GM10248 (cell line): ENCODE data around the gene KLF13.

Experiments used
- CTCF ChIA-PET: fragments of 300-600 bp; sonication (Branson Sonifier 250); formaldehyde crosslinking; extraction: SDS; loops from one replicate; lab custom pipeline; 2021; ENCODE audit warnings: antibody characterized with exemption; lab: Yijun Ruan, JAX
- POLR2A ChIA-PET: fragments of 350-650 bp; sonication (Branson Sonifier 250); formaldehyde crosslinking; extraction: SDS; loops from one replicate; lab custom pipeline; 2020; ENCODE audit warnings: antibody characterized with exemption; lab: Yijun Ruan, JAX
- DNase-seq: peaks from one replicate; pipeline ENCODE4 v3.0.0; 2012; ENCODE audit errors: extremely low spot score
- CTCF ChIP-seq: IDR thresholded peaks from 2 replicates; pipeline ENCODE4 v1.5.1; 2012; ENCODE audit warnings: mild to moderate bottlenecking, low read depth; ENCODE audit errors: extremely low read depth, missing control alignments, control extremely low read depth

The KLF13 gene

GRCh38 chr15:31313223-31313622 is 13.4 kb upstream of the KLF13 start:
- POLR2A ChIA-PET = no interaction called here
- TF ChIP-seq CTCF = no peak
- DNase-seq = no peak
- CTCF ChIA-PET = interaction anchor here (0.8 to 1.0 kb wide), 2 partner anchors 12 to 13 kb away, joined by 3 read pairs; no protein-coding TSS in a partner anchor

GRCh38 chr15:31314380-31314779 is 12.3 kb upstream of the KLF13 start:
- POLR2A ChIA-PET = no interaction called here
- CTCF ChIA-PET = no interaction called here
- DNase-seq = no peak

GRCh38 chr15:31316135-31316795 is 10.4 kb upstream of the KLF13 start:
- ChIA-PET POLR2A (no interaction called here), CTCF (interaction anchor here (0.8 to 1.7 kb wide), 6 partner anchors 8 to 173 kb away, joined by 3 to 4 read pairs (median 3); no protein-coding TSS in a partner anchor)
- DNase-seq = no peak
- no peak for TF ChIP-seq CTCF

More at GRCh38 chr15:31314380-31314779, 12.3 kb upstream of the KLF13 start:
- TF ChIP-seq CTCF = no peak

GRCh38 chr15:31317017-31317416 is 9.6 kb upstream of the KLF13 start:
- ChIA-PET POLR2A (no interaction called here), CTCF (interaction anchor here (0.8 to 1.3 kb wide), 5 partner anchors 8 to 173 kb away, joined by 3 read pairs; no protein-coding TSS in a partner anchor)
- TF ChIP-seq CTCF = no peak

GRCh38 chr15:31317421-31318327 is 9.0 kb upstream of the KLF13 start:
- ChIA-PET POLR2A (no interaction called here), CTCF (interaction anchor here (0.9 to 1.3 kb wide), 4 partner anchors 8 to 172 kb away, joined by 3 read pairs; no protein-coding TSS in a partner anchor)
- no peak for DNase-seq
- TF ChIP-seq CTCF = no peak

More at GRCh38 chr15:31317017-31317416, 9.6 kb upstream of the KLF13 start:
- DNase-seq = no peak

- POLR2A ChIA-PET = no interaction called here
- DNase-seq = no peak
- CTCF ChIA-PET = no interaction called here
- TF ChIP-seq CTCF = no peak
Measured at GRCh38 chr15:31318429-31318828, 8.2 kb upstream of the KLF13 start.
